ENCODE measurements around the gene PICK1.

GRCh38 chr22:38078046-38078840 is 21.0 kb downstream of the PICK1 start:
- TF ChIP-seq, protein P1, sequence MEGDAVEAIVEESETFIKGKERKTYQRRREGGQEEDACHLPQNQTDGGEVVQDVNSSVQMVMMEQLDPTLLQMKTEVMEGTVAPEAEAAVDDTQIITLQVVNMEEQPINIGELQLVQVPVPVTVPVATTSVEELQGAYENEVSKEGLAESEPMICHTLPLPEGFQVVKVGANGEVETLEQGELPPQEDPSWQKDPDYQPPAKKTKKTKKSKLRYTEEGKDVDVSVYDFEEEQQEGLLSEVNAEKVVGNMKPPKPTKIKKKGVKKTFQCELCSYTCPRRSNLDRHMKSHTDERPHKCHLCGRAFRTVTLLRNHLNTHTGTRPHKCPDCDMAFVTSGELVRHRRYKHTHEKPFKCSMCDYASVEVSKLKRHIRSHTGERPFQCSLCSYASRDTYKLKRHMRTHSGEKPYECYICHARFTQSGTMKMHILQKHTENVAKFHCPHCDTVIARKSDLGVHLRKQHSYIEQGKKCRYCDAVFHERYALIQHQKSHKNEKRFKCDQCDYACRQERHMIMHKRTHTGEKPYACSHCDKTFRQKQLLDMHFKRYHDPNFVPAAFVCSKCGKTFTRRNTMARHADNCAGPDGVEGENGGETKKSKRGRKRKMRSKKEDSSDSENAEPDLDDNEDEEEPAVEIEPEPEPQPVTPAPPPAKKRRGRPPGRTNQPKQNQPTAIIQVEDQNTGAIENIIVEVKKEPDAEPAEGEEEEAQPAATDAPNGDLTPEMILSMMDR (conservative IDR thresholded peaks at IDR 0.05; ENCODE audit: low read length): no peak
- no peak for TF ChIP-seq EZH2phosphoT487 (IDR thresholded peaks at IDR 0.05; ENCODE audit: borderline replicate concordance, low read depth, low read length)

All from OCI-LY7 (cell line).